Dedifferentiated amniotic fluid mesenchymal stem cell (primary cell): ENCODE results near the gene EFCAB5.
"Not testable (repeated sequence)": the region's sequence is repeated elsewhere in the genome, so short reads cannot be mapped to it uniquely, and the experiment has no call there.

Experiments used
- DNase-seq: peaks from one replicate; pipeline ENCODE4 v3.0.0-alpha.2; 2016; ENCODE audit errors: extremely low spot score

EFCAB5 gene

DNA sequence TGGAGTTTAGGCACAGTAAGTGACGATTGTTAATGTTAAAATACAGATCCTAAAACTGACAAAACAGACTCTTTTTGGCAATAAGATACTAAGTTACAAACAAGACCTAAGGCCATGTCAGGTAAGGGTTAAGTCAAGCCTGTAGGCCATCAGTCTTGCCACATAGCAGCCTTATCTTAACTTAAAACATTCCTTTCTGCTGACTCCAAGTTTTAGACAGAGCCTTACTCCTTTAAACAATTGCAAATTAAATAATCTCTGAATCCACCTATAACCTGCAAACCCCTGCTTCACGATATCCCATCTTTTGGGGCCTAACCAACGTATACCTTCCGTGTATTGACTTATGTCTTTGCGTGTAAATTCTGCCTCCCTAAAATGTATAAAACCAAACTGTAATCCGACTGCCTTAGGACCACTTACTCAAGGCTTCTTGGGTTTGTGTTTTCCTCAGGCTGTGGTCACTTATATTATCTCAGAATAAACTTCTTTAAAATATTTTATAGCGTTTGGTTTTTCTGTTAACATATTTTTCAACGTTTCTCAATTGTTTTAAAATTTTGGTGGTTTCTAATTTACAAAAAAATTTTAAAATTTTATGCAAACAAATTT, 64.4 kb downstream of the EFCAB5 start:
- DNase-seq: no peak

DNA sequence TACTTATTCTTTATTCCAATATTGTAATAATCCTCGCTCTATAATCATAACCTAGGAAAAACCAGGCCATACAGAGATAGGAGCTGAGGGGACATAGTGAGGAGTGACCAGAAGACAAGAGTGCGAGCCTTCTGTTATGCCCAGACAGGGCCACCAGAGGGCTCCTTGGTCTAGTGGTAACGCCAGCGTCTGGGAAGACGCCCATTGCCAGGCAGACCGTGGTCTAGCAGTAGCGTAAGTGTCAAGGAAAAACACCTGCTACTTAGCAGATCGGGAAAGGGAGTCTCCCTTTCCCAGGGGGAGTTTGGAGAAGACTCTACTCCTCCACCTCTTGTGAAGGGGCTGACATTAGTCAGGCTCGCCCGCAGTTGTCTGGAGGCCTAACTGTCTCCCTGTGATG, 70.5 kb downstream of the EFCAB5 start:
- DNase-seq: not testable (repeated sequence)

DNA sequence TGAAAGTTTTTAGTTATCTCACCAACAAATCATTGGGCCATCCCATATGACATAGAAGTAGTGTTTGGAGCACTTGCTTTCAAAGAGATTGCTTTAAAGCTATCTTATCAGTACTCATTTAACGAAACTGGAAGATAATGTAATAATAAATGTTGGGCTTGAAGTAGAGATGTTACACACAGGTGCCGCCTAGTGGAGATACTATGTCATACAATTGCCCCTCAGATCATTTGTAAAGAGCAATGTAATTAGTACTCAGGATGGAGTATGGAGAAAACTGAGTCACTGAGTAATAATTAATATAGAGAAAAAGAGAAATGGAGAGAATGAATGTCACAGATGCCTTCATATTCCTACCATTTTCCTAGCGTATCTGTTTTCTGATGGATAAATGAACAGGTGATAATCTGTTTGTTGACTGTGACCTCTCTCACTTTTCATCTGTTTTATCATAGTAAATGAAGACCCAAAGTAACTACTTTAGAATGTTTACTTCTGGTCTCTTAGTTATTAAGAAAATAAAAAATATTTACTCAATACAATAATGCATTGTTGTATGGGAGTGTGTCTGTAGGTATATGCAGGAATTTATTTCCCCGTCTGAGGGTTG, 80.4 kb downstream of the EFCAB5 start:
- peak; percentile 28 for DNase-seq

DNA sequence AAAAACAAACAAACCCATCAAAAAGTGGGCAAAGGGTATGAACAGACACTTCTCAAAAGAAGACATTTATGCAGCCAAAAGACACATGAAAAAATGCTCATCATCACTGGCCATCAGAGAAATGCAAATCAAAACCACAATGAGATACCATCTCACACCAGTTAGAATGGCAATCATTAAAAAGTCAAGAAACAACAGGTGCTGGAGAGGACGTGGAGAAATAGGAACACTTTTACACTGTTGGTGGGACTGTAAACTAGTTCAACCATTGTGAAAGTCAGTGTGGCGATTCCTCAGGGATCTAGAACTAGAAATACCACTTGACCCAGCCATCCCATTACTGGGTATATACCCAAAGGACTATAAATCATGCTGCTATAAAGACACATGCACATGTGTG, 83.9 kb downstream of the EFCAB5 start:
- DNase-seq: not testable (repeated sequence)

DNA sequence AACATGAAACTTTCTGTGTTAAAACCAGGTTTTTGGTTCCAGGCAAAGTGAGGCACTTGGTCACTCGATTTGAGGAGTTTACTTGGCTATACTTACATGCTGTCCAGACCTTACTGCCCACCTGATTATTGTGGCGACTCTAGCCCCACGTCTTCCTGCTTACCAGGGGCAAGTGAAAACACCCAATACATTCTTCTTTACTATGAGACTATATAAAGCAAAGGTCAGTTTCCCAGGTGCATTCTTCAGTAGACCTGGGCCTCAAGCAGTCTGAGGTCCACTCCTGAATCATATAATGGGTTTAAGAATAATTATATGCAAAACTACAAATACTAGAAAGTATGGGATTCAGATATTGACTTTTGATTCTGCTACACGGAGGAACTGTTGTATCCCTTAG, 86.2 kb downstream of the EFCAB5 start:
- DNase-seq: no peak

DNA sequence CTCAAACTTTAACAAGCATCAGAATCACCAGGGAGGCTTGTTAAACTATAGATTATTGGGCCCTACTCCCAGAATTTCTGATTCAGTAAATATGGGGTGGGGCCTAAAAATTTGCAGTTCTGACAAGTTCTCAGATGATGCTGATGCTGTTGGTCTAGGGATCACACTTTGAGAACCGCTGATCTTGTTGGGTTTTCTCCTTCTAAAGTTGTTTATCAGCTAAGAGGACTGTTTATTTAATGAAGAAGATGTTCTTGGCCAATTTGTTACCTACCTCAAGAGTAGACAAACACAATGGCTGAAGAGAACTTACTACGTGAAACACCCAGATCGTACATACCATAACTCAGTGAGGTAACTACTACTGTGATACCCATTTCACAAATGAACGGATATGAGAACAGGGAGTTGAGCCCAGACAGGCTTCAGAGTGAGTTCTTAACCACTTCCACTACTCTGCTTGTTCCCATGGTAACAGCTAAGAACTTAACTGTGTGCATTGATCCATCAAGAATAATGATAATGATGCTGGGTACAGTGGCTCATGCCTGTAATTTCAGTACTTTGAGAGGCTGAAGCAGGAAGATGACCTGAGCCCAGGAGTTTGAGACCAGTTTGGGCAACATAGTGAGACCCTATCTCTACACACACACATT, 89.9 kb downstream of the EFCAB5 start:
- no peak for DNase-seq

DNA sequence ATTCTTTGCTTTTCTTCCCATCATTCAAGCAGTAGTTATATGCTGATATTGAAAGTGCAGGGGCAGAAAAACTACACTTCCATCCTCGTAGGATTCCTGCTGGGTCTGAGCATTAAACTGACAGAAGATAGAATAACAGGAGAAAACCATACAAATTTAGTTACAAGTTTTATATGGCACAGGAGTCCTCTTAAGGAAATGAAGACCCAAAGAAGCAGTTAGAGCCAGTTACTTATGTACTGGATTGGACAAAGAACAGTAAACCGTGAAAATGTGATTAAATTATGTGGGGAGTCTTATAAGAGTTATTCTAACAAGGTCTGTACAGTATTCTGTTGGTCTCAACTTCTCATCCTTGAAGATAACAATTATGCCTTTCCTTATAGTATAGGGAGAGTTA, 93.9 kb downstream of the EFCAB5 start:
- no peak for DNase-seq

DNA sequence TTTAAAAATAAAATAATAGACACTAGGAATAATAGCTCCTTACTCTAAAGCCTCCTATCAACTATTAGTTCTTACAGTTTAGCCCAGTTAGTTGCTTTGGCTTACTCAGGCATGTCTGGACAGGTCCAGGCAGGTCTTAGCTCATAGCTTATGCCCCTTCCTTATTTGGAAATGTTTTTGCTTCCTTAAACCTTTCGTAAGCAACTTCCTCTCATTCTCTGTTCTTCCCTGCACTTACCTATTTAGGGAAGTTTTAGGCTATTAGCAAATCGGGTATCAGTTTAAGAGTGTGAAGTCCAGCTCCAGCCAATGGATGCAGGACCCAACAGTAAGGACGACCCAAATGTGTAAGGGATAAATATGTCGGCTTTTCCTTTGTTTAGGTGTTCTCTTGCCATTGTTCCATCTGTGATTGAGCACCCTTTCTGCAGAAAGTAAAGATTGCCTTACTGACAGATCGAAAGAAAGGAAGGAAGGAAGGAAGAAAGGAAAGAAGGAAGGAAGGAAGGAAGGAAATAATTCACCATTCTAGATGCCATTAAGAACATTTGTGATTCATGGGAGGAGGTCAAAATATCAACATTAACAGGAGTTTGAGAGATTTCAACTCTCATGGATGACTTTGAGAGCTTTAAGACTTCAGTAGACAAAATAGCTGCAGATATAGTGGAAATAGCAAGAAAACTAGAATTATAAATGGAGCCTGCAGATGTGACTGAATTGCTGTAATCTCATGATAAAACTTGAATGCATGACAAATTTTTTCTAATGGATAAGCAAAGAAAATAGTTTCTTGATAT, 99.5 kb downstream of the EFCAB5 start:
- not testable (repeated sequence) for DNase-seq

DNA sequence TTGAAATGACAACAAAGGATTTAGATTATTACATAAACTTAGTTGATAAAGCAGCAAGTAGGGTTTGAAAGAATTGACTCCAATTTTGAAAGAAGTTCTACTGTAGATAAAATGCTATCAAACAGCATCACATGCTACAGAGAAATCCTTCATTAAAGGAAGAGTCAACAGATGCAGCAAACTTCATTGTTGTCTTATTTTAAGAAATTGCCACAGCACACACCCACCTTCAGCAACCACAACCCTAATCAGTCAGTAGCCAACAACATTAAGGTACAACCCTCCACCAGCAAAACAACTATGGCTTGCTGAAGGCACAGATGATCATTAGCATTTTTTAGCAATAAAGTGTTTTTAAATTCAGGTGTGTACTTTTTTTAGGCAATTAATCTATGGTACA, 100.1 kb downstream of the EFCAB5 start:
- DNase-seq: no peak

DNA sequence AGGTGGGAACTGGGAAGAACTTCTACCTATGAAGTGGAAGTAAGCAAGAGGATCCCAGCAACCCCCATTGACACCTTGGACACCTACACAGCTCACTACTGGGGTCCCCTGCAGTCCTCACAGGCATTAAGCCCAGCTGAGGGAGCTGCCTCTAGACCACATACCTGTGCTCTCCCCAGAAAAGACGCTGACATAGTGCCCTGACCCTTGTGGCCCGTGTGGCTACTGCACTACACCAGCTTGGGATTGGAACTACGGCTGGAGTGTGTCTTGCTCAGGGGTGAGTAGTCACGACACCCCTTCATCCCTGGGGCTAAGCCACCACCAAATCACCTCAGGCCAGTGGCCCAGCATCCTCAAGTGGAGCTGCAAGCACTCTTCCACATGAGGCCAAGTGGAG, 120.9 kb downstream of the EFCAB5 start:
- no peak for DNase-seq

DNA sequence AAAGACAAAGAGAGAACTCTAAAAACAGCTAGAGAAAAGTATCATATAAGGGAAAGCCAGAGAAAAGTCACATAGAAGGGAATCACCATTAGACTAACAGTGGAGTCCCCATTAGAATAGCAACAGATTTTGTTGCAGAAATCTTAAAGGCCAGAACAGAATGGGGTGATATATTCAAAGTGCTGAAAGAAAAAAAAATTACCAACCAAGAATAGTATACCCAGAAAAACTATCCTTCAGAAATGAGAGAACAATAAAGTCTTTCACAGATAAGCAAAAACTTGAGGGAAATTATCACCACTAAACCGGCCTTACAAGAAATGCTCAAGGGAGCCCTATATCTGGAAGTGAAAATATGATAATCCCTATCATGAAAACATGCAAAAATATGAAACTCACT, 123.3 kb downstream of the EFCAB5 start:
- no peak for DNase-seq

DNA sequence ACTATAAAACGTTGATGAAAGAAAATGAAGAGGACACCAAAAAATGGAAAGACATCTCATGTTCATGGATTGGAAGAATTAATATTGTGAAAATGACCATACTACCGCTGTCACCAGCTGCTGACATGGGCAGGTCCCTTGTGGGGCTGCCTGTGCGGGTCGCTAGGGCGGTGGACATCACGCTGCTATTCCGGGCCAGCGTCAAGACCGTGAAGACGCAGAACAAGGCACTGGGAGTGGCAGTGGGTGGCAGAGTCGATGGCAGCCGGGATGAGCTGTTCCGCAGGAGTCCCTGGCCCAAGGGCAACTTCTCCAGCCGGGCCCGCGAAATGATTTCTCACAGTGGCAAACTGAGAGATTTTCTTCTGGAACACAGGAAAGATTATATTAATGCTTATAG, 127.0 kb downstream of the EFCAB5 start:
- DNase-seq: no peak

DNA sequence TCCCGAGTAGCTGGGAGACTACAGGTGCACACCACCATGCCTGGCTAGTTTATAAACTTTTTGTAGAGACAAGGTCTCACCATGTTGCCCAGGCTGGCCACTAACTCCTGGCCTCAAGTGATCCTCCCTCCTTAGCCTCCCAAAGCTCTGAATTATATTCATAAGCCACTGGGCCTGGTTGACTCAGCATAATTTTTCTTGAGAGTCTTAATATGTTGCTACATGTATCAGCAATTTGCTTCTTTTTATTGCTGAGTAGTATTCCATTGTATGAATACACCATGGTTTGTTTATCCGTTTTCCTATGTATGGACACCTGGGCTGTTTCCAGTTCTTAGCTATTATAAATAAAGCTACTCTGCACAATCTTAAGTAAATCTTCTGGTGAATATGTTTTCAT, 132.8 kb downstream of the EFCAB5 start:
- no peak for DNase-seq

DNA sequence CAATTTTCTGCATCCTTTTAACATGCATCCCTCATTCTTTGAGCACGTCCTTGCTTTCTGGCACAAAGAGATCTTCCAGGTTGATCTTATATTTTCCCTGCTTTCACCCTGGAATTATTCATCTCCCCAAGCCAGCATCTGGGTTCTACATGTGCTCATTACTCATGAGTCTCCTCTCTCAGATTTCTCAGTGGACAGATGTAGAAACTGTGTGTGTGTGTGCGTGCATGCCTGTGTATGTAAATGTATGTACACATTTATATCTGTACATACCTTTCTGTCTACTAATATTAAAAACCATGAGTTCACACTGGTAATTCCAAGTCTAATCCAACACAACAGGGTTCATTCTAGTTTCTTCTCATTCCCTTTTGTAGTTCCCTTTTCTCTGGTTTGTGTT, 133.3 kb downstream of the EFCAB5 start:
- DNase-seq: no peak

DNA sequence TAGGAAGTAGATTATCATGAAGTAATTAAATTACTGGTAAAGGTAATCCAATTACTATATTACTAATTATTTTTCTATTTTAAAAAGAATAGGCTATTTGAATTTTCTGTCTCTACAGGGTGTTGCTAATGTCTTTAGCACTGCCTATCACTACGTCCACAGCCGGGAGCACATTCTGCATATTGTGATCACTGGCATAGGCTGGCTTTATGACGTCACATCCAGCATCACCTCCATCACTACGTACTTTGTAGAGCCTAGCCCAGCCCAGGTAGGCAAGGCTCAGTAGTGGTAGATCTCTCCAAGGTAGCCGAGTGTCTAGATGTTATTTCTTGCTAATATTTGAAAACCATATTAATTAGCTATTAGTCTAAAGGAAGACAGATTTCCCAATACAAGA, 141.3 kb downstream of the EFCAB5 start:
- DNase-seq: no peak

DNA sequence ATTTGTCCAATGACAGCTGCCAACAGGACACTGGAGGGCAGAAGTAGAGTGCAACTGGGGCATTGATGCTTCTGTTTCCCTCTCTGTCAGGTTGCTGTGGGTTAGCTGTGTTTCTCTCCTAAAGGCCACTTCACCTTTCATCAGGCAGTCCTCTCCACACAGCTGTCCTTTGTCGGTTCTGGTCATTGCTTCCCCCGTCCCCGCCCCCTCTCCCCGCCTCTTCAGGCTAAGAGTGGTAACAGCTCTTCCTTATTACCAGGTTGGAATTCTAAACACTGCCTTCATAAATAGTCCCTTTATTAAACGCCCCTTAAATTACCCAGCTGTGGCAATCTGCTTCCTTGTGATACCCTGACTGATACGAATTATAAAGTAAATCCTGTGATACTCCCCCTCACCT, 143.4 kb downstream of the EFCAB5 start:
- no peak for DNase-seq

DNA sequence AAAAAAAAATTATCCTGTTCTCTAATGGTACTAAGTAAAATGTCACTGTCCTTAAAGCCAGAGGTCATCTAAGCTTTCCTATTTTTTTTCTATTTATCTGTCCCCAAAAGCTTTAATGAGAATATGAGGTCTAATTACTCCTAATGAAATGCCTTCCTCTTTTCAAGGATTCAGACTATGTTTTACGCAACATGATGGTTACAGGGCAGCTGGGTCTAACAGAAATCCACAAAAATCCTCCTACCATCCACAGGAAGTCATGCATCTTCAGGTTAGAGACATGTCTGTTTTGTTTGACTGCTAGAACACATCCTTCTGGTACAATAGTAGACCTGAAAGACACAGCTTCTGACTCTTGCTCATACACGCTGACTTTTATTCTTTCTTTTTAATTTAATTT, 145.5 kb downstream of the EFCAB5 start:
- DNase-seq: no peak

DNA sequence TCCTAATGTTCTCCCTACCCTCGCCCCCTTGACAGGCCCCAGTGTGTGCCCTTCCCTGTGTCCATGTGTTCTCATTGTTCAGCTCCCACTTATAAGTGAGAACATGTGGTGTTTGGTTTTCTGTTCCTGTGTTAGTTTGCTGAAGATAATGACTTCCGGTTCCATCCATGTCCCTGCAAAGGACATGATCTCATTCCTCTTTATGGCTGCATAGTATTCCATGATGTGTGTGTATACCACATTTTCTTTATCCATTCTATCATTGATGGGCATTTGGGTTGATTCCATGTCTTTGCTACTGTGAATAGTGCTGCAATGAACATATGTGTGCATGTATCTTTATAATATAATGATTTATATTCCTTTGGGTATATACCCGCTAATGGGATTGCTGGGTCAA, 146.0 kb downstream of the EFCAB5 start:
- not testable (repeated sequence) for DNase-seq

DNA sequence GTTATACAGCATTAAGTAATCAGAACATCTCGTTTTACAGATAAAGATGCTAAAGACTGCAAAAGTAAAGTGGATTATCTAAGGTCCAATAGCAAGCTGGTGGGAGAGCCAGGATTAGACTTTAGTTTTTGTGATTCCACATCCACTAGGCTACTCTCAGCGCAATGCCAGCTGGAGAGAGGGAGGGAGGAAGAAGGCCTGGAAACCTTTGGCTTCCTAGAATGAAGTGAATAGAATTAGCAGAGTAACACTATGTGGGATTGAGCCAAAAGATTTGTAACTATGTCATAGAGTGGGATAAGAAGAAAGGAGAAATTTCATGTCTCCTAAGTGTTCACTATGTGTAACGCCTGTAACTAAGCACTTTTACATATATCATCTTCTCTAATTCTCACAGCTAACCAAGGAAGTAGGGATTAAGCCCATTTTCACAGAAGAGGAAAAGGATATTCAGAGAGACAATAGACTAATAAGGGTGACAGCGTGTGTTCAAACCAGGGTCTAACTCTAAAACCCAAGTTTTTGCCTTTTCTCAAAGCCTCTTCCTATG, 149.8 kb downstream of the EFCAB5 start:
- DNase-seq: peak; percentile 14

DNA sequence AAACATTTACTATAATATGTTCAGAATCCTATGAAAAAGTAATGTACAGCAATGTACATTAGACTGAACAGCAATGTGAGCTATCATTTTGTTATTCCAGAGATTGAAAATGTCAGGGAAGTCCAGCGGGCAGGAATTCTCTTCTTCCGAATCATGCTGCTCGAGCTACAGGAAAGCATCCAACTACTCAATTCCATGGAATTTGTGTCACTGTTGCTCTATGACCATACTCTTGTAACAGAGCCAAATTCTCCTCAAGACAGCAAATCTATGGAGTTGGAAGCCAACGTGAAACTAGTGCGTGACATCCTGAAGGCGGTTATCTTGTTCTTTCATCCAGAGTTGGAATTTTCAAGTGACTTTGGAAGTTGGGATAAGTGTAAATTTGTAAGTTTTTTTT, 150.3 kb downstream of the EFCAB5 start:
- peak; percentile 88 for DNase-seq

DNA sequence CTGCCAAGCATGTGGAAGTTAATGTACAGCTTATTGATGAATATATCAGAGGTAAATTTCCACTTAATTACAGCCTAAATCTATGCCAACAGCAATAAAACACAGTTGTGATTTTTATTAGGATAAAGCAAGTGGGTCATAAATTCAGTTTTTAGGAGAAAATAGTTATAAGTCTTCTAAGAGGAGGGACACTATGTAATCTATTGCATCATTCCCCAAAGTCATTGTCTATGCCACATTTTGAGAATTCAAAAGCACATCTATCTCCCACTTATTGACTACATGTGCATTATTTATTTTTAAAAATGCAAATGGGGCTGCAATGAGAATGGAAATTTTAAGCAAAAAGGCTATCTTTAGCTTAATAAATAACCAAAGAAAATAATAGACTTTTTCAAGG, 151.5 kb downstream of the EFCAB5 start:
- no peak for DNase-seq

DNA sequence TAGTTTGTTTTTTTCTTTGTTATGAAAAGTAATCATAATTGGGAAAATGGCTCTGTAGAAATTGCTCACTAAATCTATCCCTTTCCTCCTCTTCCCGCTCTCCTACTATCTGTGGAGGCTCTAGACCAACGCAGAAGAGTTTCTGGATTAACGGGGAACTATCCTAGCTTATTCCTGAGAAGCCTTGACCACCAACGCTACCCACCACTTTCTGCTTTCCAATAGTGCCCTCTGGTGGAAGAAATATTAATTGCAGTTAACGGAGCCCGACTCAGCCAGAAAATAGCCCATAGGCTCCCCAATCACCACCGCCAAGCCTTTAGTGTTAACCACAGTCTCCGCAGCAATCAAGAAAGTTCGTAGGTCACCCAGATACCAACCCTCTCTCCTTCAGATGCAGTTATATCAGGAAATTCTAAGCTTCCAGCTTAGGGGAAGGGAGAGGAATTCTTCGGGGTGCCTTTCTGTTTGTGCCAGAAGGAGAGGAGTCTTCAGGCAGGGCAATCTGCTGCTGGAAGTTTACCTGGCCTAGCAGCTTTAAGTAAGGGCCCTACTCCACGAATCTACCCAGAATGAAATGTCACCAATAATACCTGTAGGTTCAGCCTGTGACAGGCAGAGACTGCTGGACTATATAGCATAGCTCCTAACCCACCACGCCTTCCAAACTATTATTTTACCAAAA, 152.2 kb downstream of the EFCAB5 start:
- peak; percentile 65 for DNase-seq
